LoVo (cell line): ENCODE results near the gene BAK1.
"Not testable (repeated sequence)": the region's sequence is repeated elsewhere in the genome, so short reads cannot be mapped to it uniquely, and the experiment has no call there.

Experiments used
- DNase-seq: peaks from one replicate; pipeline ENCODE4 v3.0.0-alpha.2; 2016; ENCODE audit warnings: low spot score

The BAK1 gene

DNA sequence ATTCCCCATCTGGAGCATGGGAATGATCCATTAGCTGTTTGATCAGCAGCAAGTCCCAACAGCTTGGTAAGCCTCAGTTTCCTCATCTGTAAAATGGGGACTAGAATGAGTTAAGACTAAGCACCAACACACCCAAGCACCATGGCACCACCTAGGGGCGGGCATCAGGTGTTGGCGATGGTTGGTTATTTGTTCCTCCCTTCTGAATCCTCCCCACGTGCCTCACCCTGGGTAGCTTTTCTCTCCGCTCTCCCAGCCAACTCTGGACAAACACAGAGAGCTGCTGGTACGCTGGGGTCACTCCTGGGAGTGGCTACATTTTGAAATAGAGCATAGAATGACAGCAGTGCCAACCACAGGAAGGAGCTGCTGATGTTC lies 27.7 kb upstream of the BAK1 start:
- no peak for DNase-seq

- DNase-seq, result no peak
Measured at GRCh38 chr6:33607126-33607783, 27.2 kb upstream of the BAK1 start.

DNA sequence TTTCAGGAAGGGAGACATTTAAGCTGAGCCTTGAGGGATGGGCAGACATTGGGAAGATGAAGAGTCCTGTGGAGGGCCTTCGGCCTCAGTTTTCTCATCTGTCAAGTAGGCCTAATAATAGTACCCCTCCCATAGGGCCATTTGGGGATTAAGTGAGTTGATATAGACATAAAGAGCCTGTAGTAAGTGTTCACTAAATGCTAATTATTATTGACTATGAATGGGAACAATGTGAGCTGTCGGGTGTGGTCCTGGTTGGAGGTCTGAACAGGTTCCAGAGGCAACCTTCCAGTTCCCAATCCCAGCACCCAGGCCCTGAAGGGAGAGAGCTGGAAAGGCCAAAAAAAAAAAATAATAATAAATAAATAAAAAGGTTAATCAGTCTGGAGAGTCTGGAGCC lies 26.6 kb upstream of the BAK1 start:
- DNase-seq, result no peak

DNA sequence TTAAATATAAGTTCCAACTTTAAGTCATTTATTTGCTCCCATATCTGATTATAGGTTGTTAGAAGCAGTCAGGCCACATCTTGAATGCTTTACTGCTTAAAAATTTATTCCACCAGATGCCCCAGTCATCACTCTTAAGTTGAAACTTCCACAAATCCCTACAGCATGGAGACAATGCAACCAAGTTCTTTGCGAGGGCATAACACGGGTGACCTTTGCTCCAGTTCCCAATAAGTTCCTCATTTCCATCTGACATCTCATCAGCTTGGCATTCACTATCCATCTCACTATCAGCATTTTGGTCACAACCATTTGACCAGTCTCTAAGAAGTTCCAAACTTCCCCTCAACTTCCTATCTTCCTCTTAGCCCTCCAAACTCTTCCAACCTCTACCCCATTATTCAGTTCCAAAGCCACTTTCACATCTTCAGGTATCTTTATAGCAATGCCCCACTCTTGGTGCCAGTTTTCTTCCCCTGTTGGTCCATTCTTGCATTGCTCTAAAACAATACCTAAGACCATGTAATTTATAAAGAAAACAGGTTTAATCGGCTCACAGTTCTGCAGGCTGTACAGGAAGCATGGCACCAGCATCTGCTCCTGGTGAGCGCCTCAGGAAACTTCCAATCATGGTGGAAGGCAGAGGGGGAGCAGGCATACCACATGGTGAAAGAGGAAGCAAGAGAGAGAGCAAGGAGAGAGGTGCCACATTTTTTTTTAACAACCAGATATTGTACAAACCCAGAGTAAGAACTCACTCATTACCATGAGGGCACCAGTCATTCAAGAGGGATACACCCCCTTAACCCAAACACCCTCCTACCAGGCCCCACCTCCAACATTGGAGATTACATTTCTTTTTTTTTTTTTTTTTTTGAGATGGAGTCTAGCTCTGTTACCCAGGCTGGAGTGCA lies 25.1 kb upstream of the BAK1 start:
- peak; percentile 69 for DNase-seq

GRCh38 chr6:33602180-33602579 lies 22.1 kb upstream of the BAK1 start:
- no peak for DNase-seq

DNA sequence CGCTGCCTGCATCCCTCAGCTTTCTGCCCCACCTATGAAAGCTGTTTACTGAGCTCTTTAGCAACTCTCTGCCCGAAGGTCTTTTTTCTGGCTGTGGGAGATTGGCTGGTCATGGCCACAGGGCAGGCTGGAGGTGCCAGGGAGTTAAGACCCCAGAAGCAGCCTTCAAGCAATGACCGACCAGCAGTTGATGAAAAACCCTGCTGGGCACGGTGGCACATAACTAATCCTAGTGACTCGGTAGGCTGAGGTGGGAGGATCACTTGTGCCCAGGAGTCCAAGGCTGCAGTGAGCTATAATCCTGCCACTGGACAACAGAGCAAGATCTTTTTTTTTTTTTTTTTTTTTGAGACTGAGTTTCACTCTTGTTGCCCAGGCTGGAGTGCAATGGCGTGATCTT lies 20.7 kb upstream of the BAK1 start:
- no peak for DNase-seq

- peak; percentile 39 for DNase-seq
Measured at GRCh38 chr6:33599413-33599938, 19.4 kb upstream of the BAK1 start.

DNA sequence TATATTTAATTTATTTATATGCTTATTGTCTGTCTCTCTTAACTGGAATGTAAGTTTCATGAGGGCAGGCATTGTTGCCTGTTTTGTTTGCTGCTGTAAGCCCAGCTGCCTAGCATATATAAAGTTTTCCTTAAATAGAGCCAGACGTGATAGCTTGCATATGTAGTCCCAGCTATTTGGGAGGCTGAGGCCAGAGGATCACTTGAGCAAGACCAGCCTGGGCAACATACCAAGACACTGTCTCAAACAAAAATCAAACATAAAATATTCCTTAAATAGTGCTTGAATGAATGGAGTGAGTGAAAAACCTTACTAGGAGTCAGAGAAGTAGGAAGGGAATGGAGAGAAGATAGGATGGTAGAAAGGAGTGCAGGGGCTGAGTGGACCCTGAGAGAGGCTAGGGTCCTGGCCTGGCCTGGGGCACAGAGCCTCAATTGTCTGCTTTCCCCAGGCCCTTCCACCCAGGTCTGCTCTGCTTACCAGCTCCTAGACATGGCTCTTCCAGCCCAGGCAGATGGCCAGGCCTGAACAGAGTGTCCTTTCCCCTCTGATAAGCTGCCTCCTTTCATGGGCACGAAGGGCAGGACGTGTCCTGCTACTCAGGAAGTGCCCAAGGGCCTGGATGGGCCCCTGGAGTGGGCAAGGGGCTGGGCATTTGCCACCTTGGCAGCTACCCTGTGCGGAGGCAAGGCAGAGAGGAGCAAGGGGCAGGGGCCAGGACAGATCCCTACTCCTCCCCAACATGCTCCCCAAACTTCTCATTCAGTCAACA lies 17.7 kb upstream of the BAK1 start:
- DNase-seq, result no peak

DNA sequence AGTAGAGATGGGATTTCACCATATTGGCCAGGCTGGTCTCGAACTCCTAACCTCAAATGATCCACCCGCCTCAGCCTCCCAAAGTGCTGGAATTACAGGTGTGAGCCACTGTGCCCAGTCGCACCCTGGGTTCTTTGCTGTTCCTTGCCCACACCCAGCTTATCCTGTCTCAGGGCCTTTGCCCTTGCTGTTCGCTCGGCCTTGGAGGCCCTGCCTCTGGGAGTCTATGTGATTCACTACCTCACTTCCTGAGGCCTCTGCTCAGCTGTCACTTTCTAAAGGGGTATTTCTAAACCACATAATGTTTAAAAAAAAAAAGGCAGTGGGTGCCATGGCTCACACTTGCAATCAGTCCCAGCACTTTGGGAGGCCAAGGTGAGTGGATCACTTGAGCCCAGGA lies 16.8 kb upstream of the BAK1 start:
- DNase-seq, result not testable (repeated sequence)

DNA sequence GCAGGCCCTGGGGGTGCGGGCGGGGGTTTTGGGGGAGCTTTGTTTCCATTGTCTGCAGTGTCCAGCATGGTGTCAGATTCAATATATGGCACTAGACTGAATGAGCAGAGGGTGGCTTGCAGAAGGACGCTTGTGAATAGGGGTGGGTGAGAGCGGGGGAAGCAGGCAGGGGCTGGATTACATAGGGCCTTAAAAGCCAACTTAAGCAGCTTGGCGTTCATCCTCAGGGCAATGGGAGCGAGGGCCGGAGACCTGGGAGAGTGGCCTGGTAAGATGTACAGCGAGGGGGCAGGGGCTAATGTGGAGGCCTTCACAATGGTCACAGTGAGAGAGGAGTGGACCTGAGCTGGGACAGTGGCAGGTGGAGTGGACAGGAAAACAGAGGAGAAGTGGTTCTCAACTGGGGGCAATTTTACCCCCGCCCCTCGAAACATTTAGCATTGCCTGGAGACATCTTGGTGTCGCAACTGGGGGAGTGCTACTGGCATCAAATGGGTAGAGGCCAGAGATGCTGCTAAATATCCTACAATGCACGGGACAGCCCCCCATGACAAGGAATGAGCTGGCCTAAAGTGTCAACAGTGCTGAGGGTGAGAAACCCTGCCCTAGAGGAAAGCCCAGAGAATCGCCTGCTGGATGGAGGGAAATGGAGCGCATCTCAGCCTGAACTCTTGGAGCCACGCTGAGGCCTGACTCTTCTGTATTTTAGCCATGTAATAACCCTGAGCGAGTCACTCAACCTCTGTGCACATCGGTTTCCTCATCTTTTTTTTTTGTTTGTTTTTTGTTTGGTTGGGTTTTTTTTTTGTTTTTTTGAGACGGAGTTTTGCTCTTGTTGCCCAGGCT lies 15.1 kb upstream of the BAK1 start:
- DNase-seq, result no peak

GRCh38 chr6:33593414-33593727 lies 13.3 kb upstream of the BAK1 start:
- DNase-seq, result no peak

GRCh38 chr6:33592595-33593413 lies 12.7 kb upstream of the BAK1 start:
- no peak for DNase-seq

GRCh38 chr6:33592280-33592594 lies 12.2 kb upstream of the BAK1 start:
- DNase-seq, result no peak

DNA sequence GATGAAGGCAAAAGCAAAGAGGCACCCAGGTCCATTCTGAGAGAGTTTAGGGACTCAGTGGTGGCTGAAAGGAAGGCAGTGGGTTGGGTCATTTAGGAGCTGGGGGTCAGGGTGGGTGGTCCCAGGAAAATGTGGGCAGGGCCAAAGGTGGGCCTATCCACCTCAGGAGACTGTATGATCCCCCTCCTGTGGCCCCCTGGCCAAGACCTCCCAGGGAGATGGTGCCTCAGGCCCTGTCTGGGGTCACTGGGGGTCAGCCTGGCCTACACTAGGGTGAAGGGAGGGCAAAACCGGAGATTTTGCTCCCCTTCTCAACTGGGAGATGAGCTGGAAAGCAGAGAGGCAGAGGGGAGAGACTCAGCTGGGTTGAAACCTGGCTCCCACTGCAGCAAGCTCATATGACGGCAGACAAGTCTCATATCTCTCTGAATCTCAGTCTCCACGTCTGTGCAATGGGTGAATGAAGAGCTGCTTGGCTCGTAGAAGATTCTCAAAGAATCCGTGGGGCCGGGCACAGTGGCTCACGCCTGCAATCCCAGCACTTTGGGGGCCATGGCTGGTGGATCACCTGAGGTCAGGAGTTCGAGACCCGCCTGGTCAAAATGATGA lies 11.5 kb upstream of the BAK1 start:
- no peak for DNase-seq

DNA sequence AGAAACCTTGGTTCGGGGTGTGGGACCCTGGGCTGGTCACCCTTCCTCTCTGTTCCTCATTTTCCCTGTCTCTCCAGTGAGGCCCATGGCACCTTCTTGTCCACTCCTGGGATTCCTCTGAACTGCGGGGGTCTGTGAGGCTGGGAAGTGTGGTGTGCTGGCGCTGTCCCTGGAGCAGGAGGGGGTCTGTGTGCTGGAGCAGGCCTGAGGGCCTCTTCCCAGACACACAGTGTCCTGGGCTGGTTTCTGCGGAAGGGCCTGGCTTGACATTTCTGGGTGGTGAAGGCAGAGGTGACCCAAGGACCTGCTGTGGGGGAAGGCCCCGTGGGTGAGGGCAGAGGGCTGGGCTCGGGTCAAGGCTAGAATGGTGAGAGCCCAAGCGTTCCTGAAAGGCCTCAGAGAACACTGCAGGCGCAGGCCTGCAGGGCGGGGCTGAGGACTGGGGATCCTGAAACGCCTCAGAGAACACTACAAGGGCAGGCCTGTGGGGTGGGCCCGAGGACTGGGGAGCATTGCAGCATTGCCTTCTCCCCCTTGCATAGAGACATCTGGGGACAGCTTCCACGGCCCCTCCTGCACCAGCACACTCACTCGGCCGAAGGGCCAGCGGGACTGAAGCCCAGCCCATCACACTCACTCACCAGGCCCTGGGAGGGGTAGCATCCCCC lies 10.6 kb upstream of the BAK1 start:
- DNase-seq, result no peak

GRCh38 chr6:33589731-33590530 lies 9.9 kb upstream of the BAK1 start:
- DNase-seq, result peak; percentile 91

- no peak for DNase-seq
Measured at GRCh38 chr6:33589392-33589730, 9.3 kb upstream of the BAK1 start.

DNA sequence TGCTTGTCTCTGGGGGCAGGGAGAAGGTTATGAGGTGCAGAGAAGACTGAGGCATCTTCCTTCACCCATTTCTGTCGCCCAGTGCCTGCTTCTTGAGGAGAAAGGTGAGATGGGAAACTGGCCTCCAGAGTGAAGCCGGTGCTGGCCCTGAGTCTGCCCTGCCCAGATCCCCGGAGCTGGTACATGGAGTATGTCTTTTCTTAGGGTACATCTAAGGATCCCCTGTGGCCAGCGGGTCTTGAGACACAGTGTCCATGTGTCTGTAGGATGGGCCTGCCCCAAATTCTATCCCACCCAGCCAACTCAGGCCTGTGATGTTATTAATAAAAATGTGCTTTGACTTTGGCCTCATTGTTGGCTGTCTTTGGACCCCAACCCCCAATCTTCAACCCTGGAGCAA lies 8.8 kb upstream of the BAK1 start:
- DNase-seq, result no peak

GRCh38 chr6:33587529-33587928 lies 7.5 kb upstream of the BAK1 start:
- DNase-seq, result no peak
